H1 (cell line): ENCODE results near the gene CAPN7. TPM values are rescaled to one million over a fixed set of nuclear protein-coding genes. Genes with fewer than 3 reads are reported as not detected.

Source experiments
- CTCF ChIA-PET: fragments of 300-600 bp; sonication (Branson Sonifier 250); formaldehyde crosslinking; loops from one replicate; lab custom pipeline; 2021; ENCODE audit not compliant: partially characterized antibody; lab: Charles Lee
- POLR2A ChIA-PET: fragments of 300-600 bp; sonication (Branson Sonifier 250); formaldehyde crosslinking; loops from one replicate; lab custom pipeline; 2021; ENCODE audit warnings: inconsistent platforms; ENCODE audit not compliant: partially characterized antibody; lab: Charles Lee
- DNase-seq, 2 experiments: peaks; one replicate each; pipeline versions ENCODE4 v3.0.0 to v3.0.0-alpha.2; 2010 to 2022; ENCODE audit warnings: low spot score in 2 of 2, low read depth in 1 of 2, mixed read lengths in 1 of 2
- FAIRE-seq: peaks from 2 replicates; lab custom pipeline; 2011; peaks lifted over from hg19 to GRCh38; lab: Jason Lieb, UNC
- H2AFZ ChIP-seq: 2 replicates; pipeline ENCODE4 v1.8.1; 2012; ENCODE audit warnings: low read length, inconsistent platforms
- H2AK5ac ChIP-seq: 2 replicates; pipeline ENCODE4 v1.6.1; 2013; ENCODE audit warnings: low read depth, low read length
- H2BK120ac ChIP-seq: replicated peaks from 2 replicates; pipeline ENCODE3; 2013; ENCODE audit warnings: low read depth, low read length, inconsistent platforms
- H2BK12ac ChIP-seq: 2 replicates; pipeline ENCODE4 v1.6.1; 2013; ENCODE audit warnings: low read depth, low read length
- H2BK15ac ChIP-seq: 2 replicates; pipeline ENCODE4 v1.6.1; 2013; ENCODE audit warnings: low read length
- H2BK20ac ChIP-seq: 2 replicates; pipeline ENCODE4 v1.6.1; 2013; ENCODE audit warnings: low read length
- H2BK5ac ChIP-seq: 2 replicates; pipeline ENCODE4 v1.6.1; 2013; ENCODE audit warnings: low read depth, low read length
- H3K14ac ChIP-seq: 2 replicates; pipeline ENCODE4 v1.6.1; 2013; ENCODE audit warnings: inconsistent platforms; ENCODE audit not compliant: insufficient read length
- H3K18ac ChIP-seq: 2 replicates; pipeline ENCODE4 v1.6.1; 2013; ENCODE audit warnings: low read length; ENCODE audit errors: extremely low read depth
- H3K23ac ChIP-seq: 2 replicates; pipeline ENCODE4 v1.6.1; 2013; ENCODE audit warnings: inconsistent platforms; ENCODE audit not compliant: insufficient read length
- H3K23me2 ChIP-seq: 2 replicates; pipeline ENCODE4 v1.6.1; 2013; ENCODE audit warnings: low read depth, low read length
- H3K27ac ChIP-seq: 2 replicates; pipeline ENCODE4 v1.6.1; 2011; ENCODE audit warnings: low read depth, low read length, inconsistent platforms
- H3K27me3 ChIP-seq, 4 experiments: replicated peaks in 1 of 4; 1 replicate in 1 of 4; 2 replicates in 3 of 4; pipeline versions ENCODE4 v1.6.1 to v1.8.1; 2011 to 2013; ENCODE audit warnings: low read length in 3 of 4, mild to moderate bottlenecking in 3 of 4, inconsistent platforms in 2 of 4, mixed read lengths in 2 of 4, moderate library complexity in 1 of 4; ENCODE audit not compliant: control insufficient read depth in 3 of 4, insufficient read depth in 3 of 4; ENCODE audit errors: extremely low read depth in 1 of 4
- H3K36me3 ChIP-seq, 4 experiments: 2 replicates each; pipeline versions ENCODE4 v1.6.1 to v1.8.1; 2011 to 2013; ENCODE audit warnings: mild to moderate bottlenecking in 4 of 4, low read length in 3 of 4, moderate library complexity in 2 of 4, control low read depth in 1 of 4, inconsistent platforms in 1 of 4; ENCODE audit not compliant: insufficient read depth in 4 of 4, control insufficient read depth in 2 of 4
- H3K4ac ChIP-seq: replicated peaks from 2 replicates; pipeline ENCODE3; 2013; ENCODE audit warnings: low read length, low read depth, mixed read lengths, inconsistent platforms; ENCODE audit not compliant: insufficient read length
- H3K4me1 ChIP-seq, 4 experiments: replicated peaks in 1 of 4; 1 replicate in 1 of 4; 2 replicates in 3 of 4; pipeline versions ENCODE4 v1.6.1 to v1.8.1; 2011 to 2013; ENCODE audit warnings: low read length in 3 of 4, inconsistent platforms in 2 of 4, mixed read lengths in 1 of 4; ENCODE audit not compliant: insufficient read depth in 4 of 4, control insufficient read depth in 3 of 4
- H3K4me2 ChIP-seq, 2 experiments: 2 replicates each; pipeline versions ENCODE4 v1.6.1 to v1.8.1; 2011 to 2013; ENCODE audit warnings: low read depth in 2 of 2, low read length in 2 of 2, control low read depth in 1 of 2, inconsistent platforms in 1 of 2, mild to moderate bottlenecking in 1 of 2; ENCODE audit not compliant: insufficient read depth in 1 of 2
- H3K4me3 ChIP-seq, 4 experiments: fragments of 200-600, 300-600 bp in 1 of 4; sonication (generic), shearing (Covaris generic), sonication (Bioruptor Twin) in 1 of 4; 2 replicates each; pipeline versions ENCODE4 v1.5.1 to v1.8.1; 2011 to 2016; ENCODE audit warnings: low read length in 4 of 4, low read depth in 3 of 4, control low read depth in 2 of 4, inconsistent platforms in 2 of 4, mild to moderate bottlenecking in 2 of 4, mixed read lengths in 1 of 4, moderate library complexity in 1 of 4; ENCODE audit not compliant: insufficient read depth in 2 of 4; ENCODE audit errors: extremely low read depth in 1 of 4
- H3K56ac ChIP-seq: replicated peaks from 2 replicates; pipeline ENCODE3; 2013; ENCODE audit warnings: low read depth, mild to moderate bottlenecking, mixed read lengths, low read length, inconsistent platforms; ENCODE audit not compliant: insufficient read length
- H3K79me1 ChIP-seq: 2 replicates; pipeline ENCODE4 v1.6.1; 2013; ENCODE audit warnings: low read depth, low read length, control low read depth
- H3K79me2 ChIP-seq, 2 experiments: 2 replicates each; pipeline versions ENCODE4 v1.6.1 to v1.8.1; 2012 to 2013; ENCODE audit warnings: low read length in 2 of 2, mild to moderate bottlenecking in 2 of 2, inconsistent platforms in 1 of 2; ENCODE audit not compliant: insufficient read depth in 2 of 2, control insufficient read depth in 1 of 2
- H3K9ac ChIP-seq, 4 experiments: replicated peaks in 1 of 4; 1 replicate in 1 of 4; 2 replicates in 3 of 4; pipeline versions ENCODE4 v1.6.1 to v1.8.1; 2011 to 2013; ENCODE audit warnings: low read depth in 3 of 4, low read length in 3 of 4, control low read depth in 2 of 4, mild to moderate bottlenecking in 2 of 4, moderate library complexity in 2 of 4, inconsistent platforms in 1 of 4; ENCODE audit errors: extremely low read depth in 1 of 4
- H3K9me3 ChIP-seq, 2 experiments: 2 replicates each; pipeline versions ENCODE4 v1.6.1 to v1.8.1; 2012 to 2013; ENCODE audit warnings: mild to moderate bottlenecking in 2 of 2, moderate library complexity in 2 of 2, control low read depth in 1 of 2, inconsistent platforms in 1 of 2, low read depth in 1 of 2, low read length in 1 of 2, mixed read lengths in 1 of 2; ENCODE audit not compliant: insufficient read depth in 2 of 2
- H4K20me1 ChIP-seq, 2 experiments: replicated peaks in 1 of 2; 2 replicates each; pipeline versions ENCODE3 to v1.8.1; 2011 to 2013; ENCODE audit warnings: inconsistent platforms in 2 of 2, low read length in 2 of 2, mild to moderate bottlenecking in 1 of 2; ENCODE audit not compliant: insufficient read depth in 2 of 2, control insufficient read depth in 1 of 2
- H4K5ac ChIP-seq: 2 replicates; pipeline ENCODE4 v1.6.1; 2013; ENCODE audit warnings: low read length, low read depth, mixed read lengths, inconsistent platforms; ENCODE audit not compliant: insufficient read length
- H4K8ac ChIP-seq: 2 replicates; pipeline ENCODE4 v1.8.0; 2013; ENCODE audit warnings: mild to moderate bottlenecking, moderate library complexity, low read length, inconsistent platforms; ENCODE audit not compliant: insufficient read depth; ENCODE audit errors: extremely low read depth
- H4K91ac ChIP-seq: replicated peaks from 2 replicates; pipeline ENCODE3; 2013; ENCODE audit warnings: low read length, mixed read lengths, inconsistent platforms; ENCODE audit not compliant: insufficient read length
- CBX8 ChIP-seq: fragments of 300-800, 300-1000 bp; sonication (generic); IDR thresholded peaks from 2 replicates; pipeline ENCODE4 v1.7.1; 2016; ENCODE audit warnings: low read depth, low read length, borderline replicate concordance
- EGR1 ChIP-seq: IDR thresholded peaks from 2 replicates; pipeline ENCODE4 v1.6.1; 2011; ENCODE audit warnings: low read depth, low read length, borderline replicate concordance
- EP300 ChIP-seq, 2 experiments: IDR thresholded peaks; 1 replicate in 1 of 2; 2 replicates in 1 of 2; pipeline ENCODE4 v1.6.1; 2011 to 2012; ENCODE audit warnings: low read depth in 2 of 2, low read length in 2 of 2, mild to moderate bottlenecking in 2 of 2, borderline replicate concordance in 1 of 2, inconsistent platforms in 1 of 2, moderate library complexity in 1 of 2
- HDAC2 ChIP-seq, 2 experiments: fragments of 300-600 bp in 1 of 2; sonication (generic) in 1 of 2; IDR thresholded peaks; 2 replicates each; pipeline ENCODE4 v1.6.1; 2011 to 2012; ENCODE audit warnings: low read depth in 2 of 2, low read length in 2 of 2, mild to moderate bottlenecking in 2 of 2, moderate library complexity in 2 of 2, borderline replicate concordance in 1 of 2, inconsistent platforms in 1 of 2
- POLR2AphosphoS5 ChIP-seq: IDR thresholded peaks from 2 replicates; pipeline ENCODE4 v1.6.1; 2011; ENCODE audit warnings: low read depth, low read length
- POU5F1 ChIP-seq: IDR thresholded peaks from 2 replicates; pipeline ENCODE4 v1.6.1; 2011; ENCODE audit warnings: low read depth, mild to moderate bottlenecking, low read length, moderate library complexity
- RAD21 ChIP-seq, 2 experiments: IDR thresholded peaks in 1 of 2; conservative IDR thresholded peaks in 1 of 2; 2 replicates each; pipeline ENCODE4 v1.6.1; 2011; ENCODE audit warnings: low read depth in 2 of 2, low read length in 2 of 2, improper control_type of control experiment in 1 of 2, inconsistent platforms in 1 of 2, mild to moderate bottlenecking in 1 of 2, moderate library complexity in 1 of 2
- RBBP5 ChIP-seq: IDR thresholded peaks from 2 replicates; pipeline ENCODE4 v1.7.1; 2012; ENCODE audit warnings: low read depth, mild to moderate bottlenecking, inconsistent platforms, low read length, moderate library complexity, borderline replicate concordance
- SIRT6 ChIP-seq: IDR thresholded peaks from one replicate; pipeline ENCODE4 v1.7.1; 2012; ENCODE audit warnings: low read length, inconsistent platforms
- SIX5 ChIP-seq: IDR thresholded peaks from 2 replicates; pipeline ENCODE4 v1.6.1; 2011; ENCODE audit warnings: mild to moderate bottlenecking, low read depth, low read length
- TAF1 ChIP-seq: IDR thresholded peaks from 2 replicates; pipeline ENCODE4 v1.6.1; 2011; ENCODE audit warnings: mild to moderate bottlenecking, low read depth, low read length
- TCF12 ChIP-seq: IDR thresholded peaks from 2 replicates; pipeline ENCODE4 v1.6.1; 2011; ENCODE audit warnings: low read depth, mild to moderate bottlenecking, low read length
- TEAD4 ChIP-seq: IDR thresholded peaks from 2 replicates; pipeline ENCODE4 v1.6.1; 2012; ENCODE audit warnings: low read depth, low read length, inconsistent platforms, mixed read lengths
- WGBS, 2 experiments: shearing (Covaris generic) in 1 of 2; methylation state at CpG; one replicate each; pipeline versions ENCODE4 v1.1.6 to v1.1.7; 2013 to 2015; ENCODE audit warnings: low lambda C conversion rate in 2 of 2, mixed read lengths in 2 of 2, inconsistent platforms in 1 of 2, low coverage in 1 of 2, missing lambda C conversion rate in 1 of 2; ENCODE audit not compliant: insufficient replicate concordance in 2 of 2, insufficient coverage in 1 of 2, insufficient read length in 1 of 2; ENCODE audit errors: extremely low coverage in 1 of 2, missing lambda C conversion rate in 1 of 2; 5-methylcytosine and 5-hydroxymethylcytosine counted together
- polyA plus RNA-seq, 7 experiments: library from polyadenylated mRNA; depleted of rRNA in 3 of 7; stranded (reverse) in 5 of 7; unstranded in 2 of 7; fragments of >200 nt in 5 of 7; fragments of 200-250 nt in 2 of 7; gene quantifications; 1 replicate in 5 of 7; 2 replicates in 1 of 7; 4 replicates in 1 of 7; pipeline versions ENCODE4 v1.2.1 to v1.2.3, GENCODE V29; 2011 to 2013; ENCODE audit warnings: missing spikeins in 2 of 7, mixed read lengths in 2 of 7
- total RNA-seq: library from RNA; stranded (reverse); fragmentation: NEBNext Ultra II Directional; extraction: Animal tissue kit (Norgen Biotek cat#: 25700); gene quantifications from 2 replicates; pipeline ENCODE4 v1.2.1, GENCODE V29; 2021

Gene CAPN7
- total and polyA plus RNA-seq, 2 of the 8 experiments (the other 6 are each of a cell fraction or from before 2014, with no cell fraction given) = 5.3 to 13.2 TPM

- H2BK5ac ChIP-seq = no peak overlapping the region
- FAIRE-seq (no peak), DNase-seq (no peak)
- H4K5ac ChIP-seq = no peak overlapping the region
- H2AFZ ChIP-seq = no peak overlapping the region
- TF ChIP-seq CBX8 = no peak
- TF ChIP-seq RBBP5 = no peak
- no peak for TF ChIP-seq POU5F1
- no peak for TF ChIP-seq TCF12
- no peak for TF ChIP-seq SIRT6
- no peak for TF ChIP-seq RAD21 (IDR thresholded peaks at IDR 0.05 in 1 of 2, conservative IDR thresholded peaks at IDR 0.05 in 1 of 2; ENCODE audit: low read depth in 2 of 2, low read length in 2 of 2)
- no peak for TF ChIP-seq EGR1
- TF ChIP-seq HDAC2 (IDR thresholded peaks at IDR 0.05; ENCODE audit: borderline replicate concordance in 1 of 2, low read depth in 2 of 2, low read length in 2 of 2) = no peak
- no peak for TF ChIP-seq EP300 (IDR thresholded peaks at IDR 0.05; ENCODE audit: borderline replicate concordance in 1 of 2, low read depth in 2 of 2, low read length in 2 of 2)
- TF ChIP-seq TAF1 = no peak
- TF ChIP-seq TEAD4 = no peak
- TF ChIP-seq POLR2AphosphoS5 = no peak
- no peak for TF ChIP-seq SIX5
- H3K79me1 ChIP-seq = no peaks in the 10 kb centered on the region
- H3K36me3 ChIP-seq = no peaks in the 10 kb centered on the region
- H3K9me3 ChIP-seq = peaks cover under 1% of the 10 kb centered on the region in 2 experiments; a peak in 1 of 4 replicates
- no peak overlapping the region for H3K9ac ChIP-seq
- CTCF ChIA-PET = interaction anchor here (1.0 kb wide), 1 partner anchor 60 kb away, joined by 4 read pairs; no protein-coding TSS in a partner anchor
- no peaks in the 10 kb centered on the region for H3K79me2 ChIP-seq
- H4K20me1 ChIP-seq = no peaks in the 10 kb centered on the region
- H3K4ac ChIP-seq = no peak overlapping the region
- no peaks in the 10 kb centered on the region; a peak in 2 of 7 replicates for H3K27me3 ChIP-seq
- no peak overlapping the region for H2BK20ac ChIP-seq
- no peak overlapping the region for H2BK15ac ChIP-seq
- no peak overlapping the region for H3K4me2 ChIP-seq
- no peak overlapping the region for H3K23ac ChIP-seq
- H3K14ac ChIP-seq = no peak overlapping the region
- no peak overlapping the region for H3K18ac ChIP-seq
- H3K56ac ChIP-seq = no peak overlapping the region
- POLR2A ChIA-PET = no interaction called here
- H2BK12ac ChIP-seq = no peak overlapping the region
- H3K27ac ChIP-seq = no peak overlapping the region
- no peak overlapping the region for H4K8ac ChIP-seq
- H4K91ac ChIP-seq = no peak overlapping the region
- no peaks in the 10 kb centered on the region for H3K23me2 ChIP-seq
- H3K4me3 ChIP-seq = no peak overlapping the region
- WGBS, 2 experiments = 83% methylated on average over 1 of the region's 1 CpG; no CpG with 5 or more reads in 1 of the 2 experiments
- H2AK5ac ChIP-seq = no peak overlapping the region
- H2BK120ac ChIP-seq = no peak overlapping the region
- no peaks in the 10 kb centered on the region for H3K4me1 ChIP-seq
These were observed 24.5 kb upstream of the CAPN7 start for GRCh38 chr3:15181511-15181910.
